Large intestine (tissue), 12 donors: ENCODE measurements around the gene APLP1. TPM values are rescaled to one million over a fixed set of nuclear protein-coding genes. Genes with fewer than 3 reads are reported as not detected.
"Not testable (repeated sequence)": the region's sequence is repeated elsewhere in the genome, so short reads cannot be mapped to it uniquely, and the experiment has no call there.

Experiments used
- DNase-seq, 2 donors: peaks; one replicate each; pipeline versions ENCODE4 v3.0.0 to v3.0.0-alpha.2; 2013
- H3K27ac ChIP-seq: one replicate; pipeline ENCODE4 v1.5.1; 2013; ENCODE audit warnings: low read length
- H3K27me3 ChIP-seq: 2 replicates; pipeline ENCODE4 v1.6.1; 2013; ENCODE audit warnings: low read length; ENCODE audit not compliant: control insufficient read depth, insufficient read depth
- H3K36me3 ChIP-seq: 2 replicates; pipeline ENCODE4 v1.6.1; 2013; ENCODE audit warnings: low read length; ENCODE audit not compliant: control insufficient read depth, insufficient read depth
- H3K4me1 ChIP-seq: one replicate; pipeline ENCODE4 v1.6.1; 2013; ENCODE audit warnings: low read length; ENCODE audit not compliant: control insufficient read depth, insufficient read depth
- H3K4me3 ChIP-seq: one replicate; pipeline ENCODE4 v1.5.1; 2013; ENCODE audit warnings: low read length
- H3K9me3 ChIP-seq: one replicate; pipeline ENCODE4 v1.6.1; 2013; ENCODE audit warnings: mild to moderate bottlenecking, low read depth, low read length, moderate library complexity; ENCODE audit not compliant: control insufficient read depth
- WGBS: methylation state at CpG from one replicate; pipeline ENCODE4 v1.1.5; 2013; ENCODE audit warnings: low lambda C conversion rate; ENCODE audit not compliant: insufficient coverage; 5-methylcytosine and 5-hydroxymethylcytosine counted together
- long read RNA-seq, 11 donors: transcript quantifications; one replicate each; lab custom pipeline, GENCODE V29; 2026
- polyA plus RNA-seq: library from polyadenylated mRNA; unstranded; fragments of 120-200 nt; gene quantifications from one replicate; pipeline ENCODE4 v1.2.1, GENCODE V29; 2013

APLP1 gene
- 32.7 TPM for polyA plus RNA-seq
- long read RNA-seq, donor 1, partial matches to known transcripts, result 0 of 2 reads
- long read RNA-seq, donor 1, other reads (novel, unspliced or antisense), result 0 of 2 reads
- long read RNA-seq, donor 2, partial matches to known transcripts, result 0 of 2 reads
- long read RNA-seq, donor 2, other reads (novel, unspliced or antisense), result 0 of 2 reads
- long read RNA-seq, donor 3, result 0 reads
- long read RNA-seq, donor 4, result 0 reads
- long read RNA-seq, donor 5, partial matches to known transcripts, result 0 of 8 reads
- long read RNA-seq, donor 5, other reads (novel, unspliced or antisense), result 6 of 8 reads
- long read RNA-seq, donor 6, partial matches to known transcripts, result 5 of 7 reads
- long read RNA-seq, donor 6, other reads (novel, unspliced or antisense), result 0 of 7 reads
- long read RNA-seq, donor 7, partial matches to known transcripts, result 8 of 18 reads
- long read RNA-seq, donor 7, other reads (novel, unspliced or antisense), result 8 of 18 reads
- long read RNA-seq, donor 8, partial matches to known transcripts, result 0 of 2 reads
- long read RNA-seq, donor 8, other reads (novel, unspliced or antisense), result 0 of 2 reads
- long read RNA-seq, donor 9, partial matches to known transcripts, result 0 of 2 reads
- long read RNA-seq, donor 9, other reads (novel, unspliced or antisense), result 0 of 2 reads
- long read RNA-seq, donor 10, partial matches to known transcripts, result 0 of 2 reads
- long read RNA-seq, donor 10, other reads (novel, unspliced or antisense), result 0 of 2 reads
- long read RNA-seq, donor 11, partial matches to known transcripts, result 0 of 1 reads
- long read RNA-seq, donor 11, other reads (novel, unspliced or antisense), result 0 of 1 reads

- H3K9me3 ChIP-seq, result peaks cover 6% of the 10 kb centered on the region
- peak within 1 kb of the TSS; percentile 31 for H3K4me3 ChIP-seq
- H3K27me3 ChIP-seq, result peaks cover 58% of the 10 kb centered on the region
- H3K27ac ChIP-seq, result no peak within 1 kb of the TSS
- peaks cover 19% of the 10 kb centered on the region for H3K4me1 ChIP-seq
- no peaks in the 10 kb centered on the region for H3K36me3 ChIP-seq
- DNase-seq, result peak; percentile 19 to 63
- WGBS, result no CpG with 5 or more reads among the region's 60 CpGs
Measured at GRCh38 chr19:35868172-35868822, at the start of gene APLP1. Gene APLP1, plus strand, starts transcription at chr19:35868574. Its CDS starts 63 bp downstream, at chr19:35868637.

DNA sequence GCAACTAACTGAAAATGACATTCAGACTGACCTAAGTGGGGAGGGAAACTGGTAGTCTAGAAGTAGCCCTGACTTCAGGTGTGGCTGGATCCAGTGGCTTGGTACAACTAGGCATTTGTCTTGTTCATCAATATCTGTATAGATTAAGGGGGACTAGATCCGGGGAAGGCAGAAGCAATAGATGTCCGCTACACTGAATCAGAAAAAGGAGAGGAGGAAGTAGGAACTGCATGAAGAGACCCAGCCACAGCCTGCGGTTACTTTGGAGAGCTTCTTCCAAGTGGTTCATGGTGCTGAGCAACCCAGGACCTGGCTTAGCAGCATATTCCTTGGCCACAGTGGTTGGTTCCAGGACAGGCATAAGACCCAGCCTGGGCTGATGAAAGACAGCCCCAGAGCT lies 45.8 kb upstream of the APLP1 start:
- Histone ChIP-seq H3K9me3 (no peaks in the 10 kb centered on the region), H3K4me1 (no peaks in the 10 kb centered on the region), H3K27ac (no peak overlapping the region), H3K27me3 (peaks cover 8% of the 10 kb centered on the region), H3K4me3 (no peak overlapping the region), H3K36me3 (no peaks in the 10 kb centered on the region)
- WGBS, result no CpG with 5 or more reads among the region's 3 CpGs
- no peak for DNase-seq

DNA sequence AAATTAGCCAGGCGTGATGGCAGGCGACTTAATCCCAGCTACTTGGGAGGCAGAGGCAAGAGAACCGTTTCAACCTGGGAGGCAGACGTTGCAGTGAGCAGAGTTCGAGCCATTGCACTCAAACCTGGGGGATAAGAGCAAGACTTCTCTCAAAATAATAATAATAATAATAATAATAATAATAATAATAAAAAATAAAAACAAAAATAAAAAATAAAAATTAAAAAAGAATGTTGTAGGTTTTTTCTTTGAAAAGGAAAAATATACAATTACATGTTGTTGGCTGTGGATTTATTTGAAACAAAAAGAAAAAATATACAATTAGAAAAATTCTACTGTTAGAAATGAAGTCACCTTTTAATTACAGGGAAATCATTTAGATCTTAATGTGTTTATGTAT lies 44.2 kb upstream of the APLP1 start:
- no peaks in the 10 kb centered on the region for H3K36me3 ChIP-seq
- no peaks in the 10 kb centered on the region for H3K9me3 ChIP-seq
- H3K27me3 ChIP-seq, result peaks cover 3% of the 10 kb centered on the region
- DNase-seq, result no peak
- no peak overlapping the region for H3K27ac ChIP-seq
- no CpG with 5 or more reads among the region's 5 CpGs for WGBS
- H3K4me1 ChIP-seq, result no peaks in the 10 kb centered on the region
- no peak overlapping the region for H3K4me3 ChIP-seq

GRCh38 chr19:35828692-35829301 lies 39.6 kb upstream of the APLP1 start:
- Histone ChIP-seq H3K9me3 (no peaks in the 10 kb centered on the region), H3K36me3 (no peaks in the 10 kb centered on the region), H3K27me3 (no peaks in the 10 kb centered on the region), H3K4me1 (no peaks in the 10 kb centered on the region), H3K4me3 (no peak overlapping the region), H3K27ac (no peak overlapping the region)
- peak; percentile 35 to 59 for DNase-seq
- no CpG with 5 or more reads among the region's 12 CpGs for WGBS

- Histone ChIP-seq H3K27ac (no peak overlapping the region), H3K4me3 (no peak overlapping the region), H3K9me3 (no peaks in the 10 kb centered on the region), H3K36me3 (no peaks in the 10 kb centered on the region), H3K27me3 (no peaks in the 10 kb centered on the region), H3K4me1 (no peaks in the 10 kb centered on the region)
- WGBS, result no CpG with 5 or more reads among the region's 18 CpGs
- no peak for DNase-seq
Measured at GRCh38 chr19:35830986-35831385, 37.4 kb upstream of the APLP1 start.

DNA sequence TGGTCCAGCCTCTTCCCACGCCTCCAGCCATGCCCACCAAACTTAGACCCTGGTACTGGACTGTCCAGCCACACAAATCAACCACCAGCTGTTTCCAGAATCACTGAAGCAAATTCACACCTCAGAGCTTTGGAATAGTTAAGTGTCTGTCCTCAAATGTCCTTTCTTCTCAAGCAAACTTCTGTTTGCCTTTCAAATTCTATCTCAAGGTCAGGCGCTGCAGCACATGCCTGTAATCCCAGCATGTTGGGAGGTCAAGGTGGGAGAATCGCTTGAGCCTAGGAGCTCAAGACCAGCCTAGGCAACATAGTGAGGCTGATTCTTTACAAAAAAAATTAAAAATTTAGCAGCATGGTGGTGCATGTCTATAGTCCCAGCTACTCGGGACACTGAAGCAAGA lies 36.3 kb upstream of the APLP1 start:
- H3K36me3 ChIP-seq, result no peaks in the 10 kb centered on the region
- no CpG with 5 or more reads among the region's 4 CpGs for WGBS
- no peaks in the 10 kb centered on the region for H3K9me3 ChIP-seq
- H3K27me3 ChIP-seq, result peaks cover 4% of the 10 kb centered on the region
- no peak overlapping the region for H3K27ac ChIP-seq
- no peak overlapping the region for H3K4me3 ChIP-seq
- no peaks in the 10 kb centered on the region for H3K4me1 ChIP-seq
- no peak for DNase-seq

DNA sequence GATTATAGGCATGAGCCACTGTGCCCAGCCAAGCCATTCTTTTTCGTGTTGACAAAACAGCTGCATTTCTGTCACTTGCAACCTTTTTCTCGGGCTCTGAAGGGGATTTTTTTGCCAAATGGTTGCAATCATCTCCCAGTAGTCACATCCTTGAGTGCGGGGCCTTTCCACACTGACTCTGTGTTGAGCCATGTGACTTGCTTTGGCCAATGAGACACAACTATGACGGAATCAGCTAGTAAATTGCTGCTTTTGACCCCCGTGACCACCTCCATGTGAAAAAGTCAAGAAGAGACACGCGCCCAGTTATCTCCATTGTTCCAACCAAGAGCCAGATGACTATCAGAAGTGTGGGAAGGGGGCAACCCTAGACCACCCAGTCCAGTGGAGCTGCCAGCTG lies 34.4 kb upstream of the APLP1 start:
- Histone ChIP-seq H3K4me1 (no peaks in the 10 kb centered on the region), H3K27ac (no peak overlapping the region), H3K4me3 (no peak overlapping the region), H3K9me3 (no peaks in the 10 kb centered on the region), H3K36me3 (no peaks in the 10 kb centered on the region), H3K27me3 (peaks cover 4% of the 10 kb centered on the region)
- no peak for DNase-seq
- no CpG with 5 or more reads among the region's 7 CpGs for WGBS

- no CpG with 5 or more reads among the region's 11 CpGs for WGBS
- not testable (repeated sequence) for H3K4me3 ChIP-seq, H3K9me3 ChIP-seq, H3K4me1 ChIP-seq, DNase-seq, H3K27ac ChIP-seq, H3K36me3 ChIP-seq, H3K27me3 ChIP-seq
Measured at GRCh38 chr19:35836096-35836495, 32.3 kb upstream of the APLP1 start.

- Histone ChIP-seq H3K9me3 (peaks cover 4% of the 10 kb centered on the region), H3K4me3 (no peak overlapping the region), H3K4me1 (peaks cover 14% of the 10 kb centered on the region), H3K36me3 (no peaks in the 10 kb centered on the region), H3K27ac (no peak overlapping the region), H3K27me3 (peaks cover 36% of the 10 kb centered on the region)
- WGBS, result no CpG with 5 or more reads among the region's 13 CpGs
- peak in 1 of 2 donors; percentile 0 for DNase-seq
Measured at GRCh38 chr19:35841961-35842595, 26.3 kb upstream of the APLP1 start.
